SHP77 treated with DMSO at 0.1 percent for 48 hours (cell line): Measurements from ENCODE around the gene CDC25B.

Experiments used
- DNase-seq: peaks from one replicate; lab custom pipeline; 2025; lab: John Stamatoyannopoulos, UW

Gene CDC25B

GRCh38 chr20:3795511-3796468, at the start of gene CDC25B:
Gene CDC25B (plus strand): TSS chr20:3796310. CDS start chr20:3796532, 222 bp downstream.
- peak; percentile 97 for DNase-seq

- DNase-seq, result no peak
These were observed 48.6 kb upstream of the CDC25B start for GRCh38 chr20:3747471-3747870.

- DNase-seq, result no peak
These were observed 48.0 kb upstream of the CDC25B start for GRCh38 chr20:3748073-3748472.

- no peak for DNase-seq
These were observed 46.9 kb upstream of the CDC25B start for GRCh38 chr20:3749087-3749688.

GRCh38 chr20:3749689-3750531, 46.2 kb upstream of the CDC25B start:
- DNase-seq, result no peak

GRCh38 chr20:3751305-3751674, 44.8 kb upstream of the CDC25B start:
- DNase-seq, result no peak

- DNase-seq, result no peak
These were observed 44.3 kb upstream of the CDC25B start for GRCh38 chr20:3751675-3752385.

- no peak for DNase-seq
These were observed 43.7 kb upstream of the CDC25B start for GRCh38 chr20:3752386-3752759.

- DNase-seq, result no peak
These were observed 43.0 kb upstream of the CDC25B start for GRCh38 chr20:3753098-3753497.

- no peak for DNase-seq
These were observed 42.4 kb upstream of the CDC25B start for GRCh38 chr20:3753501-3754275.

GRCh38 chr20:3754276-3754630, 41.9 kb upstream of the CDC25B start:
- no peak for DNase-seq

GRCh38 chr20:3755269-3755668, 40.8 kb upstream of the CDC25B start:
- no peak for DNase-seq

- no peak for DNase-seq
These were observed 40.2 kb upstream of the CDC25B start for GRCh38 chr20:3755814-3756480.

GRCh38 chr20:3757268-3757667, 38.8 kb upstream of the CDC25B start:
- DNase-seq, result no peak

GRCh38 chr20:3758566-3758965, 37.5 kb upstream of the CDC25B start:
- DNase-seq, result no peak

GRCh38 chr20:3759316-3759823, 36.7 kb upstream of the CDC25B start:
- DNase-seq, result no peak

- DNase-seq, result no peak
These were observed 36.2 kb upstream of the CDC25B start for GRCh38 chr20:3759884-3760283.

- DNase-seq, result no peak
These were observed 35.3 kb upstream of the CDC25B start for GRCh38 chr20:3760655-3761348.

- no peak for DNase-seq
These were observed 32.2 kb upstream of the CDC25B start for GRCh38 chr20:3763671-3764601.
